H9 (cell line): ENCODE data around the gene CD3D. TPM values are rescaled to one million over a fixed set of nuclear protein-coding genes. Genes with fewer than 3 reads are reported as not detected.

Experiments
- DNase-seq: peaks from one replicate; pipeline ENCODE4 v3.0.0-alpha.2; 2017
- H2AFZ ChIP-seq: one replicate; pipeline ENCODE4 v1.6.1; 2013; ENCODE audit warnings: mild to moderate bottlenecking, low read length, control low read depth, moderate library complexity
- H2AK5ac ChIP-seq: 2 replicates; pipeline ENCODE4 v1.6.1; 2013; ENCODE audit warnings: low read length, control low read depth, mixed read lengths; ENCODE audit not compliant: insufficient read length
- H2BK120ac ChIP-seq: one replicate; pipeline ENCODE4 v1.6.1; 2013; ENCODE audit warnings: low read depth, mild to moderate bottlenecking, low read length, control low read depth, inconsistent platforms; ENCODE audit not compliant: poor library complexity, severe bottlenecking
- H2BK12ac ChIP-seq: 2 replicates; pipeline ENCODE4 v1.6.1; 2013; ENCODE audit warnings: low read length, control low read depth, mixed read lengths, low read depth; ENCODE audit not compliant: insufficient read length
- H2BK15ac ChIP-seq: 2 replicates; pipeline ENCODE4 v1.6.1; 2013; ENCODE audit warnings: low read depth, low read length, control low read depth
- H2BK20ac ChIP-seq: one replicate; pipeline ENCODE4 v1.6.1; 2013; ENCODE audit warnings: low read depth, mild to moderate bottlenecking, low read length, control low read depth, inconsistent platforms; ENCODE audit not compliant: poor library complexity, severe bottlenecking
- H2BK5ac ChIP-seq: 2 replicates; pipeline ENCODE4 v1.6.1; 2013; ENCODE audit warnings: low read length, control low read depth, mixed read lengths; ENCODE audit not compliant: insufficient read length
- H3K14ac ChIP-seq: 2 replicates; pipeline ENCODE4 v1.6.1; 2013; ENCODE audit warnings: low read length, control low read depth; ENCODE audit not compliant: insufficient read depth
- H3K18ac ChIP-seq: 2 replicates; pipeline ENCODE4 v1.6.1; 2013; ENCODE audit warnings: low read depth, mild to moderate bottlenecking, mixed read lengths, low read length, control low read depth; ENCODE audit not compliant: insufficient read length
- H3K23ac ChIP-seq: 2 replicates; pipeline ENCODE4 v1.6.1; 2013; ENCODE audit warnings: low read length, control low read depth, mixed read lengths, low read depth; ENCODE audit not compliant: insufficient read length
- H3K23me2 ChIP-seq: 2 replicates; pipeline ENCODE4 v1.6.1; 2013; ENCODE audit warnings: low read depth, mild to moderate bottlenecking, mixed read lengths, low read length, control low read depth; ENCODE audit not compliant: insufficient read length, poor library complexity, severe bottlenecking
- H3K27ac ChIP-seq: 2 replicates; pipeline ENCODE4 v1.5.1; 2013; ENCODE audit warnings: low read length, control low read depth, mixed read lengths, low read depth; ENCODE audit not compliant: insufficient read length
- H3K27me3 ChIP-seq: 2 replicates; pipeline ENCODE4 v1.6.1; 2013; ENCODE audit warnings: low read length, control low read depth, inconsistent platforms; ENCODE audit not compliant: insufficient read depth
- H3K4ac ChIP-seq: 2 replicates; pipeline ENCODE4 v1.6.1; 2013; ENCODE audit warnings: low read depth, mild to moderate bottlenecking, control low read depth, inconsistent platforms, low read length, moderate library complexity
- H3K4me1 ChIP-seq: 2 replicates; pipeline ENCODE4 v1.6.1; 2013; ENCODE audit warnings: low read length, control low read depth, inconsistent platforms; ENCODE audit not compliant: insufficient read depth
- H3K4me2 ChIP-seq: 2 replicates; pipeline ENCODE4 v1.6.1; 2013; ENCODE audit warnings: low read length, control low read depth, mixed read lengths; ENCODE audit not compliant: insufficient read length, insufficient read depth
- H3K56ac ChIP-seq: 2 replicates; pipeline ENCODE4 v1.6.1; 2013; ENCODE audit warnings: low read depth, mild to moderate bottlenecking, mixed read lengths, low read length, control low read depth; ENCODE audit not compliant: insufficient read length
- H3K79me1 ChIP-seq: 2 replicates; pipeline ENCODE4 v1.6.1; 2013; ENCODE audit warnings: low read depth, mild to moderate bottlenecking, moderate library complexity, low read length, control low read depth, inconsistent platforms; ENCODE audit not compliant: insufficient read depth, poor library complexity, severe bottlenecking
- H3K79me2 ChIP-seq: 2 replicates; pipeline ENCODE4 v1.6.1; 2013; ENCODE audit warnings: low read length, control low read depth, inconsistent platforms; ENCODE audit not compliant: insufficient read depth
- H3K9ac ChIP-seq: 2 replicates; pipeline ENCODE4 v1.6.1; 2013; ENCODE audit warnings: low read length, control low read depth, mixed read lengths; ENCODE audit not compliant: insufficient read length; ENCODE audit errors: extremely low read depth
- H3K9me3 ChIP-seq: one replicate; pipeline ENCODE4 v1.6.1; 2013; ENCODE audit warnings: low read depth, low read length, inconsistent platforms; ENCODE audit not compliant: control insufficient read depth
- H3T11ph ChIP-seq: one replicate; pipeline ENCODE4 v1.6.1; 2013; ENCODE audit warnings: mild to moderate bottlenecking, low read length, control low read depth, inconsistent platforms
- H4K20me1 ChIP-seq: one replicate; pipeline ENCODE4 v1.6.1; 2013; ENCODE audit not compliant: control insufficient read depth, insufficient read length, insufficient read depth
- H4K5ac ChIP-seq: 2 replicates; pipeline ENCODE4 v1.6.1; 2013; ENCODE audit warnings: low read depth, mild to moderate bottlenecking, mixed read lengths, low read length, control low read depth; ENCODE audit not compliant: insufficient read length
- H4K8ac ChIP-seq: replicated peaks from 2 replicates; pipeline ENCODE4 v1.6.1; 2013; ENCODE audit warnings: low read length, control low read depth, mixed read lengths, low read depth; ENCODE audit not compliant: insufficient read length
- H4K91ac ChIP-seq: 2 replicates; pipeline ENCODE4 v1.6.1; 2013; ENCODE audit warnings: low read depth, mild to moderate bottlenecking, moderate library complexity, mixed read lengths, low read length, control low read depth; ENCODE audit not compliant: insufficient read length
- H3K27ac Mint-ChIP-seq, 3 experiments: 2 replicates in 2 of 3; 3 replicates in 1 of 3; pipeline ENCODE4 v1.8.0; 2020 to 2021; ENCODE audit warnings: mixed read lengths in 3 of 3, mild to moderate bottlenecking in 1 of 3, moderate library complexity in 1 of 3
- H3K27me3 Mint-ChIP-seq: 2 replicates; pipeline ENCODE4 v1.8.0; 2021; ENCODE audit warnings: low read depth, mild to moderate bottlenecking, moderate library complexity, mixed read lengths
- H3K36me3 Mint-ChIP-seq, 3 experiments: 2 replicates in 2 of 3; 3 replicates in 1 of 3; pipeline ENCODE4 v1.8.0; 2020 to 2021; ENCODE audit warnings: low read depth in 3 of 3, mixed read lengths in 3 of 3; ENCODE audit not compliant: insufficient read depth in 1 of 3
- H3K4me1 Mint-ChIP-seq, 2 experiments: 2 replicates each; pipeline ENCODE4 v1.8.0; 2020; ENCODE audit warnings: mixed read lengths in 2 of 2
- H3K4me3 Mint-ChIP-seq, 2 experiments: 2 replicates in 1 of 2; 3 replicates in 1 of 2; pipeline ENCODE4 v1.8.0; 2020 to 2021; ENCODE audit warnings: mild to moderate bottlenecking in 2 of 2, mixed read lengths in 2 of 2, moderate library complexity in 1 of 2
- H3K9me3 Mint-ChIP-seq, 2 experiments: 2 replicates in 1 of 2; 3 replicates in 1 of 2; pipeline ENCODE4 v1.8.0; 2020; ENCODE audit warnings: mild to moderate bottlenecking in 2 of 2, mixed read lengths in 2 of 2, moderate library complexity in 1 of 2
- CTCF ChIP-seq: fragments of 200-600 bp; sonication (generic); conservative IDR thresholded peaks from 3 replicates; pipeline ENCODE4 v1.8.0; 2021; ENCODE audit warnings: antibody characterized with exemption, mild to moderate bottlenecking
- total RNA-seq: library from RNA; stranded (reverse); gene quantifications from 2 replicates; pipeline ENCODE4 v1.2.1, GENCODE V29; 2021

CD3D gene
- total RNA-seq, 1 experiment from 2014 or later = not detected

GRCh38 chr11:118325283-118325682 lies 17.2 kb downstream of the CD3D start:
- Histone ChIP-seq H4K91ac (no peak overlapping the region), H3K4ac (no peak overlapping the region), H3K23ac (no peak overlapping the region), H3K9me3 (no peaks in the 10 kb centered on the region), H3K14ac (no peak overlapping the region), H3K4me1 (peaks cover 1% of the 10 kb centered on the region; the same call in 1 of the 2 replicates), H3T11ph (no peak overlapping the region), H2BK12ac (no peak overlapping the region), H2AFZ (no peak overlapping the region), H3K27me3 (no peaks in the 10 kb centered on the region), H2BK15ac (no peak overlapping the region), H3K79me1 (no peaks in the 10 kb centered on the region), H3K4me2 (no peak overlapping the region), H3K79me2 (no peaks in the 10 kb centered on the region), H2BK5ac (no peak overlapping the region), H4K8ac (no peak overlapping the region), H3K56ac (no peak overlapping the region), H4K5ac (no peak overlapping the region), H2BK20ac (no peak overlapping the region), H3K27ac (no peak overlapping the region), H2AK5ac (no peak overlapping the region), H4K20me1 (no peaks in the 10 kb centered on the region), H3K9ac (no peak overlapping the region), H2BK120ac (no peak overlapping the region), H3K18ac (no peak overlapping the region), H3K23me2 (no peaks in the 10 kb centered on the region)
- Mint-ChIP-seq H3K27ac (no peak overlapping the region), H3K4me1 (peaks cover 7 to 9% of the 10 kb centered on the region in 2 experiments), H3K9me3 (peaks cover 2 to 5% of the 10 kb centered on the region in 2 experiments; a peak in 3 of 5 replicates), H3K4me3 (no peak overlapping the region), H3K27me3 (peaks cover 4% of the 10 kb centered on the region), H3K36me3 (no peaks in the 10 kb centered on the region)
- DNase-seq = no peak
- TF ChIP-seq CTCF = no peak
